Endothelial cell of umbilical vein (primary cell): Measurements from ENCODE around the gene JPH3.

Source experiments
- CTCF ChIP-seq, 2 donors: IDR thresholded peaks; 1 replicate in 1 of 2; 2 replicates in 1 of 2; pipeline ENCODE4 v1.5.1; 2011; ENCODE audit warnings: low read length in 2 of 2, mild to moderate bottlenecking in 2 of 2, moderate library complexity in 2 of 2, control low read depth in 1 of 2, inconsistent platforms in 1 of 2, low read depth in 1 of 2; ENCODE audit not compliant: insufficient read depth in 1 of 2; ENCODE audit errors: extremely low read depth in 1 of 2
- EZH2 ChIP-seq: IDR thresholded peaks from 2 replicates; pipeline ENCODE4 v1.6.1; 2012; ENCODE audit warnings: borderline replicate concordance, low read depth, mild to moderate bottlenecking, moderate library complexity, low read length, inconsistent platforms; ENCODE audit not compliant: severe bottlenecking
- FOS ChIP-seq: IDR thresholded peaks from 2 replicates; pipeline ENCODE4 v1.6.1; 2011; ENCODE audit warnings: mild to moderate bottlenecking, low read length, moderate library complexity, borderline replicate concordance; ENCODE audit not compliant: insufficient read depth
- MAX ChIP-seq: IDR thresholded peaks from 2 replicates; pipeline ENCODE4 v1.6.1; 2011; ENCODE audit not compliant: insufficient read depth, insufficient read length
- MYC ChIP-seq: IDR thresholded peaks from one replicate; pipeline ENCODE4 v1.6.1; 2011; ENCODE audit warnings: mild to moderate bottlenecking, low read depth, low read length
- POLR2A ChIP-seq: IDR thresholded peaks from 2 replicates; pipeline ENCODE4 v1.6.1; 2012; ENCODE audit warnings: low read depth, mild to moderate bottlenecking, control low read depth, low read length
- POLR2AphosphoS5 ChIP-seq: IDR thresholded peaks from 2 replicates; pipeline ENCODE4 v1.6.1; 2012; ENCODE audit warnings: low read depth, mild to moderate bottlenecking, control low read depth, low read length, moderate library complexity; ENCODE audit not compliant: insufficient read depth

DNA sequence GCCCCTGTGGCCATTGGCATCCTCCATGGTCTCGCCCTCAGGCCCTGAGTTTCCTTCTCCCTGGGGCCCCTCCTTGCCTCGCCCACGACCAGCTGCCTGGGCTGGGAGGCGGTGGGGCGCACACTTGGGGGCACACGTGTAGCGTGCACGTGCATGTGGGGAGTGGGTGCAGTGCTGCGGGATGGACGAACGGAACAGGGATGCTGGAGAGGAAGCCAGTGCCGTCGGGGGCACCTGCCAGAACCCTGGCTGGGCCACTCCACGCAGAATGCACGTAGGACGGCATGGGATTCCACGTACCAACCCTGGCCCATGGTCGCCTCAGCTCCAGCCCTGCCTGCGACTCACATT lies 83.1 kb downstream of the JPH3 start:
- no peak for TF ChIP-seq POLR2AphosphoS5
- TF ChIP-seq EZH2 = no peak
- no peak for TF ChIP-seq CTCF (IDR thresholded peaks at IDR 0.05; ENCODE audit: extremely low read depth in 1 of 2, insufficient read depth in 1 of 2, low read depth in 1 of 2, low read length in 2 of 2)
- TF ChIP-seq POLR2A = no peak
- no peak for TF ChIP-seq MAX
- no peak for TF ChIP-seq FOS
- no peak for TF ChIP-seq MYC
